ENCODE results near the gene IVNS1ABP. TPM values are rescaled to one million over a fixed set of nuclear protein-coding genes. Genes with fewer than 3 reads are reported as not detected.

Gene IVNS1ABP
- total RNA-seq, 1 donor from 2014 or later: 125 TPM

DNA sequence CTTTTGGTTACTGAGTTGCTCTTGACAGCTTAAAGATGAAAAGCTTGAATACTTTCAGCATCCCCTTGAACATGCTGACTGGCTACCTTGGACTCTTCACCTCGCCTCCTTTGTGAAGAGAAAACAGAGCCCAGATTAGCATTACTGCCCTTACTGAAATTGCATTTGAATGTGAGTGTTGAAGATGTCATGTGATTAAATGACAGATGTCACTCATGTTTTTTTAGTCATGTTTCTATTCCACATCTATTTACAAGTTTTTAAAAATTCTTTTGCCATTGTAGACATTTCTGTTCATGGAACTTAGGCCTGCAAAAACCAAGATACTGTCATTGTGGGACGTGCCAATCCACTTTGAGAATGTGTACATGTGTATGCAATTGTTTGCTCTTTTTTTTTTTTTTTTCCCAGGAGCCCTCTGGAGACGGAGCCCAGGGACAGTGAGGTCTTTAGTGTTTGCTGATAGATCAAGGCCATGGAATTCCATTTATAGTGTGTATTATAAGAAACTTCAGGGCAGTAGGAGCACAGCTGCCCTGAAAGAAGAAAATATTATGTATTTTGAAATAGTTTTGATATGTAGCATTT is 25.7 kb upstream of the IVNS1ABP start:
- Mint-ChIP-seq H3K27ac (ENCODE audit: unreplicated experiment) (no peak overlapping the region), H3K27me3 (ENCODE audit: low read depth) (no peaks in the 10 kb centered on the region), H3K36me3 (ENCODE audit: low read depth) (no peaks in the 10 kb centered on the region), H3K4me3 (no peak overlapping the region), H3K4me1 (peaks cover 13% of the 10 kb centered on the region), H3K9me3 (no peaks in the 10 kb centered on the region)
- no peak for DNase-seq (ENCODE audit: low read depth, low spot score)
- TF ChIP-seq CTCF (conservative IDR thresholded peaks at IDR 0.05): no peak

DNA sequence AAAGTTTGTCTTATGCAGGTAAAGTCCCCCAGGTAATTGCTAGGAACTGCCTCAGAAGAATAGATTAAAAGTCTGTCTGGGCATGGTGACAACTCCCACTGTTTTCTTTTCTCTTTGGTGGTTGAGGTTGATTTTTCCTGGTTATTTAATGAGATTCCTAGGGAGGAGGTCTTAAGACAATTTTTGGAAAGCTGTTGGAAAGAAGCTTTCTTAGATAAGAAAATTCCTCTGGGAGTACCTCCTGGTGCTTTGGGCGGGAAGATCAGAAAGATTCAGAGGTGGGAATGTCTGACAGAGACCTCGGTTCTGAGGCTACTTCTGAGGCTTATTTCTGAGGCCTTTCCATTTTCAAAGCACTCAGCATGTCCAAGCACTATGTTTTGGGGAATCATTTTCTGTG is 25.0 kb upstream of the IVNS1ABP start:
- no peaks in the 10 kb centered on the region for H3K9me3 Mint-ChIP-seq
- H3K27ac Mint-ChIP-seq (ENCODE audit: unreplicated experiment): no peak overlapping the region
- H3K4me3 Mint-ChIP-seq: no peak overlapping the region
- peaks cover 13% of the 10 kb centered on the region for H3K4me1 Mint-ChIP-seq
- no peaks in the 10 kb centered on the region for H3K27me3 Mint-ChIP-seq (ENCODE audit: low read depth)
- H3K36me3 Mint-ChIP-seq (ENCODE audit: low read depth): no peaks in the 10 kb centered on the region
- TF ChIP-seq CTCF (conservative IDR thresholded peaks at IDR 0.05): no peak
- DNase-seq (ENCODE audit: low read depth, low spot score): no peak

- Mint-ChIP-seq H3K4me3 (no peak overlapping the region), H3K36me3 (ENCODE audit: low read depth) (no peaks in the 10 kb centered on the region), H3K4me1 (peaks cover 13% of the 10 kb centered on the region), H3K27me3 (ENCODE audit: low read depth) (no peaks in the 10 kb centered on the region), H3K9me3 (no peaks in the 10 kb centered on the region), H3K27ac (ENCODE audit: unreplicated experiment) (no peak overlapping the region)
- DNase-seq (ENCODE audit: low read depth, low spot score): no peak
- no peak for TF ChIP-seq CTCF (conservative IDR thresholded peaks at IDR 0.05)
Measured at GRCh38 chr1:185341196-185341781, 24.2 kb upstream of the IVNS1ABP start.

DNA sequence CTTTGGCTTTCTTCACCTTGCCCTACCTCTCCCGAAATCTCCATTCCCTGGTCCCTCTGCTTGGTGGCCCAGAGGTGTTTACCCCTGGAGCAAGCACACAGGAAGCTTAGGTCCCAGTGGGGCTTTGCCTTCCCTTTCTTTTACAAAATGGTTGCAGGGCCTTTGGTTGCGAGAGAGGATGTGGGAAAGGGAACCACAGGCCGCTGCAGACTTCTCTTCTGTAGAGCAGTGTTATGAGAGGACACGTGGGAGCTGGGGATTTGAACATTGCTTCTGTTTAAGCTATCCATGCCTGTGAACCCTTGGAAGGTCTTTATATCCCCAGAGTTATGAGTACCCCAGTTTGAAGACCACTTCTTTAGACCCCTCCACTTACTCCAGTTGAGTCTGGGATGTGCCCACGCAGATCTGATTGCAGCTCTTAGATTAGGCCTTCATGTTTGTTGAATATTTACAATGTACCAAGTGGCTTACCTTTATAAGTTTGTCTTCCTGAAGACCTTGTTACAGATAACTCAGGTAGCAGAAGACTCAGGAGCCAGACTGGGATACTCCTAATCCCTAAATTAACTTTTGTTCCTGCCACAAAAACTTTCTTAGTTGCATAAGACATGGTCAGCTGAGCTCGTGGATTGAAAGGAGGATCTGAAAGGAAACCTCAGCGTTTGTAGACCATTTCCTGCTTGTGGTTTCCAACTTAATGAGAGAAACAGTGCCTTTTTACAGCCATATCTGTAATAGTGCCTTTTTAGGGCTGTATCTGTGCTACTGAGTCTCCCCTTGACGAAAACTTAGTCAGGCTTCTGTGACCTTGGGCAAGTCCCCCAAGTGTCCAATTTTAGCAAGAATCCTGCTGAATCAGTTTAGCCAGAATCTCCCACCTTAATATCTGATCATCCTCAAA is 21.9 kb upstream of the IVNS1ABP start:
- Mint-ChIP-seq H3K36me3 (ENCODE audit: low read depth) (no peaks in the 10 kb centered on the region), H3K9me3 (peaks cover 3% of the 10 kb centered on the region), H3K27ac (ENCODE audit: unreplicated experiment) (no peak overlapping the region), H3K4me1 (peaks cover 9% of the 10 kb centered on the region), H3K27me3 (ENCODE audit: low read depth) (no peaks in the 10 kb centered on the region), H3K4me3 (no peak overlapping the region)
- TF ChIP-seq CTCF (conservative IDR thresholded peaks at IDR 0.05): no peak
- DNase-seq (ENCODE audit: low read depth, low spot score): no peak

DNA sequence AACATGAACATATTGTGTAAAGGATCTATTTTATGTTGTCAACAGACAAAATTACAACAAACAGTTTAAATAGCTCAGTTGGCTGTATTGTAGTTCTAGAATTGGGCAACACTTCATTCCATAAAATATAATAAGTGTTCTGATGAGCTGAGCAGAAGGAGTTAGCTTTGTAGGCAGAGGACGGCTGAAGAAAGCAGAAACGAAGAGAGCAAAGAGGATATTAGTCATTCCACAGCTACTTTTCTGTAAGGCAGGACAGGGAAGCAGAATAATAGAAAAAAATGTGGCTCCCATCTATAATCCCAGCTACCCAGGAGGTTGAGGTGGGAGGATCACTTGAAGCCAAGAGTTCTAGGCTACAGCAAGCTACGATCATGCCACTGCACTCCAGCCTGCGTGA is 20.2 kb upstream of the IVNS1ABP start:
- TF ChIP-seq CTCF (conservative IDR thresholded peaks at IDR 0.05): no peak
- Mint-ChIP-seq H3K36me3 (ENCODE audit: low read depth) (no peaks in the 10 kb centered on the region), H3K27me3 (ENCODE audit: low read depth) (no peaks in the 10 kb centered on the region), H3K4me1 (peaks cover 4% of the 10 kb centered on the region), H3K27ac (ENCODE audit: unreplicated experiment) (no peak overlapping the region), H3K4me3 (no peak overlapping the region), H3K9me3 (peaks cover 3% of the 10 kb centered on the region)
- no peak for DNase-seq (ENCODE audit: low read depth, low spot score)
